H1 (cell line): ENCODE results near the gene ACKR2.
A peak's percentile ranks its signal among the peaks of the same experiment; 100 is the strongest.

ENCODE experiments used
- MAFK ChIP-seq: IDR thresholded peaks from 2 replicates; pipeline ENCODE4 v1.6.1; 2012; ENCODE audit warnings: low read depth, mild to moderate bottlenecking, improper control_type of control experiment, low read length
- NRF1 ChIP-seq: IDR thresholded peaks from 2 replicates; pipeline ENCODE4 v1.6.1; 2011; ENCODE audit warnings: mild to moderate bottlenecking, low read depth, low read length, improper control_type of control experiment
- POLR2A ChIP-seq, 2 experiments: IDR thresholded peaks; 1 replicate in 1 of 2; 2 replicates in 1 of 2; pipeline ENCODE4 v1.6.1; 2011; ENCODE audit warnings: low read depth in 2 of 2, low read length in 2 of 2, mild to moderate bottlenecking in 2 of 2; ENCODE audit errors: control extremely low read depth in 1 of 2
- POLR2AphosphoS5 ChIP-seq: IDR thresholded peaks from 2 replicates; pipeline ENCODE4 v1.6.1; 2011; ENCODE audit warnings: low read depth, low read length
- RAD21 ChIP-seq, 2 experiments: IDR thresholded peaks in 1 of 2; conservative IDR thresholded peaks in 1 of 2; 2 replicates each; pipeline ENCODE4 v1.6.1; 2011; ENCODE audit warnings: low read depth in 2 of 2, low read length in 2 of 2, improper control_type of control experiment in 1 of 2, inconsistent platforms in 1 of 2, mild to moderate bottlenecking in 1 of 2, moderate library complexity in 1 of 2
- RFX5 ChIP-seq: IDR thresholded peaks from 2 replicates; pipeline ENCODE4 v1.6.1; 2011; ENCODE audit warnings: low read depth, low read length, improper control_type of control experiment, borderline replicate concordance
- SIX5 ChIP-seq: IDR thresholded peaks from 2 replicates; pipeline ENCODE4 v1.6.1; 2011; ENCODE audit warnings: mild to moderate bottlenecking, low read depth, low read length
- SP1 ChIP-seq: IDR thresholded peaks from 2 replicates; pipeline ENCODE4 v1.6.1; 2011; ENCODE audit warnings: low read depth, low read length
- SP2 ChIP-seq: IDR thresholded peaks from 2 replicates; pipeline ENCODE4 v1.6.1; 2012; ENCODE audit warnings: mild to moderate bottlenecking, low read length, inconsistent platforms
- TAF1 ChIP-seq: IDR thresholded peaks from 2 replicates; pipeline ENCODE4 v1.6.1; 2011; ENCODE audit warnings: mild to moderate bottlenecking, low read depth, low read length
- TF ChIP-seq, protein P1 (sequence below), 3 experiments: IDR thresholded peaks; 1 replicate in 2 of 3; 2 replicates in 1 of 3; pipeline versions ENCODE4 v1.5.1 to v1.6.1; 2011; ENCODE audit warnings: low read length in 3 of 3, mild to moderate bottlenecking in 3 of 3, inconsistent platforms in 2 of 3, low read depth in 1 of 3, moderate library complexity in 1 of 3; ENCODE audit not compliant: insufficient read depth in 1 of 3; ENCODE audit errors: control extremely low read depth in 1 of 3
- TF ChIP-seq, protein P2 (sequence below): IDR thresholded peaks from 2 replicates; pipeline ENCODE4 v1.6.1; 2011; ENCODE audit warnings: low read length, improper control_type of control experiment

DNA sequence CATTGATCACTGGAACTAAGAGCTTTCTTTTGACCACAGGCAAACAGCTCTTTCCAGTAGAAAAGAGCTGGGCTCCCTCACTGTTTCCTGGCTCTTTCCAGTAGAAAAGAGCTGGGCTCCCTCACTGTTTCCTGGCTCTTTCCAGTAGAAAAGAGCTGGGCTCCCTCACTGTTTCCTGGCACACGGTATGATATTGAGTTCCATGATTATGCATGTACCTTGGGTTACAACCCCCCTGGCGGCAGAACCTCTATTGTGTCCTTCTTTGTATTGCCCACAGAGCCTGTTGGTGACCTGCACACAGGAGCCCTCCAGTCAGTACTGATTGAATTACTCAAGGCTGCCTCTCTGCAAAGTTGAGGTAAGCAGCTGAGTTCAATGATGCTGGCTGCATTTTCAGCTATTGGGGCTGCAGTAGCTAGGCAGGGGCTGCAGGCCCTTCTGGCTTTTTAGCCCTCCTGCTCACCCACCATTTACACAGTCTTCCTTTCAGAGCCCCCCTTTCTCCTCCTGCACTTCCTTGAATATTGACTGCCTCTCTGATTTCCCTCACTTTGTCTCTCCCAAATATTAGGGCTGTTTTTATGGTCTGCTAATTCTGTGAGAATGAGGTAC, 10.2 kb downstream of the ACKR2 start:
- TF ChIP-seq, protein P1, sequence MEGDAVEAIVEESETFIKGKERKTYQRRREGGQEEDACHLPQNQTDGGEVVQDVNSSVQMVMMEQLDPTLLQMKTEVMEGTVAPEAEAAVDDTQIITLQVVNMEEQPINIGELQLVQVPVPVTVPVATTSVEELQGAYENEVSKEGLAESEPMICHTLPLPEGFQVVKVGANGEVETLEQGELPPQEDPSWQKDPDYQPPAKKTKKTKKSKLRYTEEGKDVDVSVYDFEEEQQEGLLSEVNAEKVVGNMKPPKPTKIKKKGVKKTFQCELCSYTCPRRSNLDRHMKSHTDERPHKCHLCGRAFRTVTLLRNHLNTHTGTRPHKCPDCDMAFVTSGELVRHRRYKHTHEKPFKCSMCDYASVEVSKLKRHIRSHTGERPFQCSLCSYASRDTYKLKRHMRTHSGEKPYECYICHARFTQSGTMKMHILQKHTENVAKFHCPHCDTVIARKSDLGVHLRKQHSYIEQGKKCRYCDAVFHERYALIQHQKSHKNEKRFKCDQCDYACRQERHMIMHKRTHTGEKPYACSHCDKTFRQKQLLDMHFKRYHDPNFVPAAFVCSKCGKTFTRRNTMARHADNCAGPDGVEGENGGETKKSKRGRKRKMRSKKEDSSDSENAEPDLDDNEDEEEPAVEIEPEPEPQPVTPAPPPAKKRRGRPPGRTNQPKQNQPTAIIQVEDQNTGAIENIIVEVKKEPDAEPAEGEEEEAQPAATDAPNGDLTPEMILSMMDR (IDR thresholded peaks at IDR 0.05; ENCODE audit: control extremely low read depth in 1 of 3, insufficient read depth in 1 of 3, low read depth in 1 of 3, low read length in 3 of 3): peak in 2 of 3 experiments; percentile 18; a peak in 2 of 4 replicates
- TF ChIP-seq SP2: no peak
- TF ChIP-seq MAFK: no peak
- TF ChIP-seq SP1: no peak
- TF ChIP-seq POLR2A (IDR thresholded peaks at IDR 0.05; ENCODE audit: control extremely low read depth in 1 of 2, low read depth in 2 of 2, low read length in 2 of 2): no peak
- TF ChIP-seq SIX5: no peak
- TF ChIP-seq NRF1: no peak
- TF ChIP-seq TAF1: no peak
- TF ChIP-seq RAD21 (IDR thresholded peaks at IDR 0.05 in 1 of 2, conservative IDR thresholded peaks at IDR 0.05 in 1 of 2; ENCODE audit: low read depth in 2 of 2, low read length in 2 of 2): 0 out of 4 replicates have a peak, but pooled peaks of 1 of the 2 experiments have one; percentile 3
- no peak for TF ChIP-seq POLR2AphosphoS5
- TF ChIP-seq RFX5: no peak
- TF ChIP-seq, protein P2, sequence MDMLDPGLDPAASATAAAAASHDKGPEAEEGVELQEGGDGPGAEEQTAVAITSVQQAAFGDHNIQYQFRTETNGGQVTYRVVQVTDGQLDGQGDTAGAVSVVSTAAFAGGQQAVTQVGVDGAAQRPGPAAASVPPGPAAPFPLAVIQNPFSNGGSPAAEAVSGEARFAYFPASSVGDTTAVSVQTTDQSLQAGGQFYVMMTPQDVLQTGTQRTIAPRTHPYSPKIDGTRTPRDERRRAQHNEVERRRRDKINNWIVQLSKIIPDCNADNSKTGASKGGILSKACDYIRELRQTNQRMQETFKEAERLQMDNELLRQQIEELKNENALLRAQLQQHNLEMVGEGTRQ: no peak
